Heart right ventricle (tissue), 16 donors: ENCODE data around the gene WDR54. TPM values are rescaled to one million over a fixed set of nuclear protein-coding genes. Genes with fewer than 3 reads are reported as not detected.

Source experiments
- ATAC-seq, 8 donors: fragments of 200-7000 bp; cut with Tn5 transposase; one replicate each; pipeline ENCODE4 v1.9.1; 2020; ENCODE audit warnings: mild to moderate bottlenecking in 8 of 8, moderate library complexity in 8 of 8, moderate number of reproducible peaks in 1 of 8
- DNase-seq, 2 donors: peaks; one replicate each; pipeline ENCODE4 v3.0.0-alpha.2; 2020
- H3K27ac ChIP-seq, 10 donors: fragments of 200-600 bp; sonication (generic) in 2 of 10; one replicate each; pipeline versions ENCODE4 v1.5.0 to v1.8.0; 2020 to 2022; ENCODE audit warnings: mild to moderate bottlenecking in 3 of 10
- H3K27me3 ChIP-seq, 7 donors: fragments of 200-600 bp; one replicate each; pipeline ENCODE4 v1.8.0; 2021 to 2022; ENCODE audit warnings: mild to moderate bottlenecking in 2 of 7
- H3K36me3 ChIP-seq, 9 donors: fragments of 200-600 bp; sonication (generic) in 1 of 9; one replicate each; pipeline versions ENCODE4 v1.5.0 to v1.8.0; 2020 to 2022; ENCODE audit warnings: mild to moderate bottlenecking in 2 of 9
- H3K4me1 ChIP-seq, 9 donors: fragments of 200-600 bp; sonication (generic) in 1 of 9; one replicate each; pipeline versions ENCODE4 v1.5.0 to v1.8.0; 2020 to 2022; ENCODE audit warnings: mild to moderate bottlenecking in 4 of 9
- H3K4me3 ChIP-seq, 10 donors: fragments of 200-600 bp; sonication (generic) in 2 of 10; one replicate each; pipeline versions ENCODE4 v1.5.0 to v1.8.0; 2020 to 2022; ENCODE audit warnings: mild to moderate bottlenecking in 7 of 10, moderate library complexity in 2 of 10
- H3K9me3 ChIP-seq, 11 donors: fragments of 200-600 bp in 10 of 11; sonication (generic) in 2 of 11; one replicate each; pipeline versions ENCODE4 v1.5.0 to v1.8.0; 2013 to 2022; ENCODE audit warnings: mild to moderate bottlenecking in 2 of 11, control low read depth in 1 of 11, moderate library complexity in 1 of 11
- CTCF ChIP-seq, 9 donors: fragments of 200-600 bp; sonication (generic) in 2 of 9; IDR thresholded peaks; one replicate each; pipeline versions ENCODE4 v1.5.0 to v1.8.0; 2021 to 2022; ENCODE audit warnings: antibody characterized with exemption in 9 of 9, mild to moderate bottlenecking in 5 of 9, moderate library complexity in 1 of 9
- WGBS, 2 donors: extraction: QIAGEN DNeasy Blood & Tissue Kit; methylation state at CpG; one replicate each; pipeline ENCODE4 v1.1.7; 2013; ENCODE audit warnings: inconsistent platforms in 1 of 2; 5-methylcytosine and 5-hydroxymethylcytosine counted together
- intact Hi-C, 10 donors: fragments of 100-400 bp; cut with DNase I; formaldehyde crosslinking; loops; one replicate each; pipeline versions ENCODE4 v1.11.1 to v1.14.2; 2022
- polyA plus RNA-seq, 2 donors: library from polyadenylated mRNA; stranded (reverse); fragments of 200-250 nt; gene quantifications; one replicate each; pipeline ENCODE4 v1.2.3, GENCODE V29; 2013
- total RNA-seq, 10 donors: library from RNA; stranded (reverse); fragmentation: NEBNext Ultra II Directional in 3 of 10; extraction: Animal tissue kit (Norgen Biotek cat#: 25700) in 3 of 10; gene quantifications; one replicate each; pipeline versions ENCODE4 v1.2.1 to v1.2.4, GENCODE V29; 2021 to 2023
- donor health status: Arrhythmogenic right ventricular cardiomyopathy.
- donor health status: ischemic (EF 13 %, LVEDD 7.1; RV severe dilation, severe dysfunction).
- donor health status: healthy with polysubstance abuse.
- donor health status: DM: no; HTN: yes; CAD: no.
- donor health status: DM: no; HTN: no; CAD: no.
- donor health status: ischemic (EF 25% LVEDD 6.9; RV normal size, moderate dysfunction).
- donor health status: ischemic (EF 25% LVEDD 5.7; RV mildly dilated, moderate dysfunction).
- donor health status: healthy.
- donor health status: DM: yes; HTN: yes; CAD: no.
- donor health status: Ischemic cardiomyopathy.
- donor health status: ischemic (EF 35%, LVEDD 5.7; RV mildly dilated, moderate dysfunction).
- donor health status: nonischemic (EF 11% LVEDD 7.7; RV severe dilation, severe dysfunction).
- donor health status: DM: yes; HTN: yes; CAD: no.
- donor health status: PGD.
- donor health status: ischemic (EF 29% LVEDD 5.4; RV normal size, mild dysfunction).
- donor health status: nonischemic (EF 23%, LVEDD 6.1; RV moderate dilation, normal function).

The WDR54 gene
- total and polyA plus RNA-seq, 12 donors, result 1.1 to 8.7 (median 2.7) TPM

GRCh38 chr2:74387346-74387745, 34.2 kb upstream of the WDR54 start:
- ATAC-seq (peak in 1 of 8 donors; percentile 22), DNase-seq (no peak)
- Histone ChIP-seq H3K4me1 (peaks cover 14 to 90% (median 77%) of the 10 kb centered on the region in 9 donors), H3K36me3 (peaks cover 0 to 20% (median 0%) of the 10 kb centered on the region in 9 donors), H3K9me3 (no peaks in the 10 kb centered on the region), H3K27me3 (no peaks in the 10 kb centered on the region), H3K27ac (peak overlapping the region in 8 of 10 donors; percentile 17 to 71 (median 56)), H3K4me3 (no peak overlapping the region)
- TF ChIP-seq CTCF (IDR thresholded peaks at IDR 0.05), result no peak
- WGBS, 2 donors, result 68 to 79% methylated on average over 1 of the region's 1 CpG
- intact Hi-C loops, result no loop called here

- no peak for ATAC-seq
- Histone ChIP-seq H3K36me3 (peaks cover 0 to 2% (median 0%) of the 10 kb centered on the region in 9 donors), H3K4me1 (peaks cover 5 to 59% (median 50%) of the 10 kb centered on the region in 9 donors), H3K4me3 (peak overlapping the region in 9 of 10 donors; percentile 67 to 98 (median 93)), H3K27me3 (no peaks in the 10 kb centered on the region), H3K9me3 (no peaks in the 10 kb centered on the region), H3K27ac (peak overlapping the region in 5 of 10 donors; percentile 95 to 98 (median 97))
- WGBS, 2 donors, result 53 to 54% methylated on average over 5 of the region's 5 CpGs
- intact Hi-C loops, result loop anchor here in 7 of 10 donors (5.0 to 10.0 kb wide), 6 partner anchors 48 to 138 kb away; partner anchors contain the start of gene SLC4A5 (in 1 of the 7)
- TF ChIP-seq CTCF (IDR thresholded peaks at IDR 0.05), result no peak
- no peak for DNase-seq
Measured at GRCh38 chr2:74390606-74391005, 30.9 kb upstream of the WDR54 start.

GRCh38 chr2:74391209-74391579, 30.3 kb upstream of the WDR54 start:
- peak overlapping the region; percentile 67 to 98 (median 94) for H3K4me3 ChIP-seq
- WGBS, 2 donors, result 0 to 1% methylated on average over 11 of the region's 11 CpGs
- H3K9me3 ChIP-seq, result no peaks in the 10 kb centered on the region
- no peaks in the 10 kb centered on the region for H3K27me3 ChIP-seq
- no peaks in the 10 kb centered on the region for H3K36me3 ChIP-seq
- H3K4me1 ChIP-seq, result peaks cover 5 to 53% (median 48%) of the 10 kb centered on the region in 9 donors
- ATAC-seq (peak in 4 of 8 donors; percentile 37 to 52 (median 39)), DNase-seq (no peak)
- no peak for TF ChIP-seq CTCF (IDR thresholded peaks at IDR 0.05)
- intact Hi-C loops, result loop anchor here in 7 of 10 donors (5.0 to 10.0 kb wide), 6 partner anchors 49 to 139 kb away; partner anchors contain the start of gene SLC4A5 (in 1 of the 7)
- H3K27ac ChIP-seq, result peak overlapping the region; percentile 89 to 98 (median 95)

- peak overlapping the region; percentile 89 to 98 (median 95) for H3K27ac ChIP-seq
- no peaks in the 10 kb centered on the region for H3K9me3 ChIP-seq
- H3K4me1 ChIP-seq, result peaks cover 5 to 47% (median 43%) of the 10 kb centered on the region in 9 donors
- WGBS, 2 donors, result 1 to 2% methylated on average over 44 to 62 of the region's 62 CpGs
- no peaks in the 10 kb centered on the region for H3K36me3 ChIP-seq
- peak; percentile 86 to 93 (median 90) for ATAC-seq
- DNase-seq, result peak; percentile 94 to 95
- peak overlapping the region; percentile 67 to 98 (median 94) for H3K4me3 ChIP-seq
- intact Hi-C loops, result loop anchor here in 7 of 10 donors (5.0 to 10.0 kb wide), 6 partner anchors 50 to 140 kb away; partner anchors contain the start of gene SLC4A5 (in 1 of the 7)
- H3K27me3 ChIP-seq, result no peaks in the 10 kb centered on the region
- TF ChIP-seq CTCF (IDR thresholded peaks at IDR 0.05), result peak; percentile 96 to 99 (median 98)
Measured at GRCh38 chr2:74391580-74392448, 29.7 kb upstream of the WDR54 start.
